PC-3 (cell line): Measurements from ENCODE around the gene MAST4. TPM values are rescaled to one million over a fixed set of nuclear protein-coding genes. Genes with fewer than 3 reads are reported as not detected.

Experiments used
- ATAC-seq: fragments of 200-7000 bp; cut with Tn5 transposase; 2 replicates; pipeline ENCODE4 v1.9.1; 2020; ENCODE audit warnings: mild to moderate bottlenecking, moderate library complexity
- BruUV-seq: library from RNA; stranded (reverse); fragments of 400-500 nt; replicated peaks from 2 replicates; lab custom pipeline; 2021; lab: Mats Ljungman, UMichigan
- CTCF ChIA-PET: fragments of 300-600 bp; sonication (Branson Sonifier 250); formaldehyde crosslinking; loops from one replicate; lab custom pipeline; 2022; ENCODE audit warnings: antibody characterized with exemption; lab: Charles Lee
- POLR2A ChIA-PET: fragments of 300-600 bp; sonication (Branson Sonifier 250); formaldehyde crosslinking; loops from one replicate; lab custom pipeline; 2022; ENCODE audit warnings: antibody characterized with exemption; ENCODE audit not compliant: unreplicated experiment; lab: Charles Lee
- DNase-seq: peaks from one replicate; pipeline ENCODE4 v3.0.0-alpha.2; 2015
- H2AFZ ChIP-seq: fragments of 300-600 bp; sonication (generic); 2 replicates; pipeline ENCODE4 v1.6.0; 2016; ENCODE audit warnings: antibody characterized with exemption, low read length
- H3F3A ChIP-seq: fragments of 300-600 bp; sonication (generic); one replicate; pipeline ENCODE4 v1.6.0; 2017; ENCODE audit warnings: antibody characterized with exemption, low read length, control low read depth, mild to moderate bottlenecking; ENCODE audit not compliant: unreplicated experiment
- H3K27ac ChIP-seq: fragments of 300-600 bp; sonication (generic); 2 replicates; pipeline ENCODE4 v1.5.1; 2016; ENCODE audit warnings: mild to moderate bottlenecking, low read length
- H3K27me3 ChIP-seq: fragments of 300-600 bp; sonication (generic); 2 replicates; pipeline ENCODE4 v1.6.1; 2016; ENCODE audit warnings: low read length, mixed read lengths
- H3K36me3 ChIP-seq: fragments of 300-600 bp; sonication (generic); 2 replicates; pipeline ENCODE4 v1.6.1; 2016; ENCODE audit warnings: low read depth, mixed run types, low read length, mixed read lengths
- H3K4me1 ChIP-seq: fragments of 300-600 bp; sonication (generic); 2 replicates; pipeline ENCODE4 v1.5.1; 2016; ENCODE audit warnings: low read length; ENCODE audit not compliant: insufficient read depth
- H3K4me2 ChIP-seq: fragments of 300-600 bp; sonication (generic); 2 replicates; pipeline ENCODE4 v1.6.0; 2016; ENCODE audit warnings: low read length
- H3K4me3 ChIP-seq: fragments of 300-600 bp; sonication (generic); 2 replicates; pipeline ENCODE4 v1.5.1; 2016; ENCODE audit warnings: mild to moderate bottlenecking, low read length, mixed read lengths
- H3K79me2 ChIP-seq: fragments of 300-600 bp; sonication (generic); 2 replicates; pipeline ENCODE4 v1.6.1; 2017; ENCODE audit warnings: low read length, mixed read lengths
- H3K9ac ChIP-seq: fragments of 300-600 bp; sonication (generic); 2 replicates; pipeline ENCODE4 v1.6.0; 2016; ENCODE audit warnings: mild to moderate bottlenecking, low read length
- H3K9me2 ChIP-seq: fragments of 300-600 bp; sonication (generic); replicated peaks from 2 replicates; pipeline ENCODE4 v1.6.1; 2016; ENCODE audit warnings: mixed run types, low read length, mixed read lengths
- H3K9me3 ChIP-seq: fragments of 300-600 bp; sonication (generic); 2 replicates; pipeline ENCODE4 v1.6.1; 2016; ENCODE audit warnings: low read length, mixed read lengths
- H4K20me1 ChIP-seq: fragments of 300-600 bp; sonication (generic); 2 replicates; pipeline ENCODE4 v1.6.1; 2016; ENCODE audit warnings: low read length, mixed read lengths
- EZH2 ChIP-seq: fragments of 300-600 bp; sonication (generic); IDR thresholded peaks from one replicate; pipeline ENCODE4 v1.6.1; 2017; ENCODE audit warnings: antibody characterized with exemption, mild to moderate bottlenecking, low read length; ENCODE audit not compliant: unreplicated experiment
- EZH2phosphoT487 ChIP-seq: fragments of 300-600 bp; sonication (generic); IDR thresholded peaks from 2 replicates; pipeline ENCODE4 v1.6.1; 2018; ENCODE audit warnings: mild to moderate bottlenecking, antibody characterized with exemption, low read length, borderline replicate concordance
- intact Hi-C: fragments of 100-400 bp; cut with micrococcal nuclease; formaldehyde crosslinking; loops from 2 replicates; pipeline ENCODE4 v1.9.0; 2023
- total RNA-seq: library from RNA; depleted of rRNA; stranded (reverse); fragments of >200 nt; gene quantifications from 2 replicates; pipeline ENCODE4 v1.2.3, GENCODE V29; 2014
- TF ChIP-seq, protein P1 (sequence below): fragments of 300-600 bp; sonication (generic); conservative IDR thresholded peaks from 2 replicates; pipeline ENCODE4 v1.5.1; 2017; ENCODE audit warnings: antibody characterized with exemption, low read depth, mild to moderate bottlenecking, low read length

Gene MAST4
- total RNA-seq, 1 experiment from 2014 or later, result 7.9 TPM

DNA sequence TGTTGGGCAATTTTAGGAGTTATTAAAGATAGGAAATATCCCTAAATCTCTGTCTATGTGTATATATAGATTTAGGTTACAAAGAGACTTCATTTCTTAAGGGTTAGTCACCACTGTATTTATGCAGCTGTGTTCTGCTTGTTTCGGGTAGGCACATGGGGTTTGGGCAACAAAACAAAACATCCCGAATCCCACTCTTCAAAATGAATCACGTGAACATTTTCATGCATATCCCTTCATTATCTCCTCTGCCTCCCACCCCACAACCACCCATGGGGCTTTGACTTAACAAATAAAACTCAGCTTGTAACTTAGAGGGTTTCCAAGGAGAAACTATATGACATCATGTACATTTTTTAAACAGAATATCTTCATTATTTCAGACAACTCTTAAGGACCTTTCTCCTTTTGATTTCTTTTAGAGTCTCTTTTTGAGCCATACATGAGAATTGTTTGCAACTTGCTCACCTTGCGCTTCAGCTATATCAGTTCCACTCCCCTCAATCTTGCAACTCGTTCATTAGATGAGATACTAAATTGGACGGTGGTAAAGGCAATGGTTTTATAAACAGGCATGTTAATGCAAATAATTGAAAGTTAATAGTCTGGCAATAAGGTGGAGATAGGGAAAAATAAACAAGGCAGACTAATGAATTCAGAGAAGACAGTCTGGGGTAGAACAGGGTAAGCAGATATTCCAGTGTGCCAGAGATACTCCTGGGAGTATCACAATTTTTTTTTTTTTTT, 463.7 kb downstream of the MAST4 start:
- Histone ChIP-seq H3K79me2 (no peaks in the 10 kb centered on the region), H3K4me2 (peak overlapping the region; percentile 28; the same call in 1 of the 2 replicates), H3K4me3 (no peak overlapping the region), H3K27ac (no peak overlapping the region), H4K20me1 (no peaks in the 10 kb centered on the region), H3K9me3 (no peaks in the 10 kb centered on the region), H3K27me3 (no peaks in the 10 kb centered on the region), H3K4me1 (peaks cover 13% of the 10 kb centered on the region; the same call in 1 of the 2 replicates), H3K9ac (no peak overlapping the region), H3K9me2 (no peaks in the 10 kb centered on the region), H3F3A (no peaks in the 10 kb centered on the region), H3K36me3 (no peaks in the 10 kb centered on the region; the same call in none of the 2 replicates), H2AFZ (no peak overlapping the region)
- CTCF ChIA-PET, result no interaction called here
- DNase-seq (peak; percentile 30), ATAC-seq (peak; percentile 51; the same call in 1 of the 2 replicates)
- BruUV-seq, result no TSS peak
- TF ChIP-seq EZH2, result no peak
- TF ChIP-seq, protein P1, sequence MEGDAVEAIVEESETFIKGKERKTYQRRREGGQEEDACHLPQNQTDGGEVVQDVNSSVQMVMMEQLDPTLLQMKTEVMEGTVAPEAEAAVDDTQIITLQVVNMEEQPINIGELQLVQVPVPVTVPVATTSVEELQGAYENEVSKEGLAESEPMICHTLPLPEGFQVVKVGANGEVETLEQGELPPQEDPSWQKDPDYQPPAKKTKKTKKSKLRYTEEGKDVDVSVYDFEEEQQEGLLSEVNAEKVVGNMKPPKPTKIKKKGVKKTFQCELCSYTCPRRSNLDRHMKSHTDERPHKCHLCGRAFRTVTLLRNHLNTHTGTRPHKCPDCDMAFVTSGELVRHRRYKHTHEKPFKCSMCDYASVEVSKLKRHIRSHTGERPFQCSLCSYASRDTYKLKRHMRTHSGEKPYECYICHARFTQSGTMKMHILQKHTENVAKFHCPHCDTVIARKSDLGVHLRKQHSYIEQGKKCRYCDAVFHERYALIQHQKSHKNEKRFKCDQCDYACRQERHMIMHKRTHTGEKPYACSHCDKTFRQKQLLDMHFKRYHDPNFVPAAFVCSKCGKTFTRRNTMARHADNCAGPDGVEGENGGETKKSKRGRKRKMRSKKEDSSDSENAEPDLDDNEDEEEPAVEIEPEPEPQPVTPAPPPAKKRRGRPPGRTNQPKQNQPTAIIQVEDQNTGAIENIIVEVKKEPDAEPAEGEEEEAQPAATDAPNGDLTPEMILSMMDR, result no peak
- TF ChIP-seq EZH2phosphoT487, result no peak
- POLR2A ChIA-PET, result interaction anchor here (0.6 kb wide), 1 partner anchor 56 kb away, joined by 5 read pairs; no protein-coding TSS in a partner anchor
- intact Hi-C loops, result no loop called here

DNA sequence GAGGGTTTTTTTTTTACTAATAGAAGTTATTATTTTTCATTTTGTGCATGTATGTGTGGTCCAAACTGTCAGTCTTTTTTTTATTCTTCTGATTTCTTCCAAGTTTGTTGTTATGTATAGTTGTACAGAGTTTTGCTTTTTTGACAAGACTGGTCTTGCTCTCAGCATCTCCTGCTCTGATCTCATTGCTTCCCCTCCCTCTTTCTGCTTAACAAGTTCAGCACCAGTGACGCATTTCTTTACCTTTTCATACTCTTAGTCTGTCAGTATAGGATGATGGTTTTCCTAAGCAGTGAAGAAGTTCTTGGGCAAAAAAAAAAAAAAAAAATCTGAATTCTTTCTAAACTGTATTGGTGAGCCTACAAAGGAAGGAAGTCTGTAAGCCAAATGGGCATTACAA, 465.3 kb downstream of the MAST4 start:
- Histone ChIP-seq H2AFZ (no peak overlapping the region), H3K9ac (no peak overlapping the region), H3K27ac (no peak overlapping the region), H3K27me3 (no peaks in the 10 kb centered on the region), H3K4me1 (peaks cover 13% of the 10 kb centered on the region; the same call in 1 of the 2 replicates), H3K4me2 (no peak overlapping the region), H3K79me2 (no peaks in the 10 kb centered on the region), H3K9me2 (no peaks in the 10 kb centered on the region), H3F3A (no peaks in the 10 kb centered on the region), H3K9me3 (no peaks in the 10 kb centered on the region), H4K20me1 (no peaks in the 10 kb centered on the region), H3K4me3 (no peak overlapping the region), H3K36me3 (no peaks in the 10 kb centered on the region; the same call in 1 of the 2 replicates)
- ChIA-PET CTCF (no interaction called here), POLR2A (no interaction called here)
- no peak for DNase-seq
- BruUV-seq, result no TSS peak
- intact Hi-C loops, result no loop called here
- TF ChIP-seq EZH2 (no peak), EZH2phosphoT487 (no peak)
- TF ChIP-seq, protein P1, result no peak
- no peak for ATAC-seq

DNA sequence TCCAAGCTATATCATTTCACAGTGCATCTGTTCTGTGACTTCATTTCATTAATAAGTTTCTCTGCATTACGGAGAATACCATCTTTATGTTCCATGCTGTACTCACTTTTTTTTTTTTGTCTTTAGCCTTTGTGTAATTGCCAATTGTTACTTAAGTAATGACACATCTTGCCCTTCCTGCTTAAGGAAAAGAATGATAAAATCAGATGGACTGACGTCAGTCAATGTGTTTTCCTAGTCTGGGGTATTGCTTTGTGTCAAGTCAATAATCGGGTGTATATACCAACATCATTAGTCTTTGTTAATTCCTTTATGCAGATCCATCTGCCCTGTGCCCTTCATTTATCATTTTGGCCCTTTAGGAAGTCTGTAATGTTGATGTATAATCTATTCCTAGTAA, 466.9 kb downstream of the MAST4 start:
- no peaks in the 10 kb centered on the region for H3F3A ChIP-seq
- H3K27ac ChIP-seq, result no peak overlapping the region
- intact Hi-C loops, result no loop called here
- TF ChIP-seq EZH2 (no peak), EZH2phosphoT487 (no peak)
- TF ChIP-seq, protein P1, result no peak
- CTCF ChIA-PET, result no interaction called here
- H3K4me3 ChIP-seq, result no peak overlapping the region
- no peaks in the 10 kb centered on the region for H3K9me2 ChIP-seq
- H3K79me2 ChIP-seq, result no peaks in the 10 kb centered on the region
- peaks cover 4% of the 10 kb centered on the region; the same call in 1 of the 2 replicates for H3K36me3 ChIP-seq
- no peaks in the 10 kb centered on the region for H4K20me1 ChIP-seq
- no peak overlapping the region for H3K4me2 ChIP-seq
- no peak for ATAC-seq
- H3K27me3 ChIP-seq, result no peaks in the 10 kb centered on the region
- H3K9me3 ChIP-seq, result no peaks in the 10 kb centered on the region
- no peak overlapping the region for H2AFZ ChIP-seq
- DNase-seq, result no peak
- POLR2A ChIA-PET, result no interaction called here
- BruUV-seq, result no TSS peak
- H3K4me1 ChIP-seq, result peaks cover 13% of the 10 kb centered on the region; the same call in 1 of the 2 replicates
- no peak overlapping the region for H3K9ac ChIP-seq
